Prostate gland (tissue), 2 donors: ENCODE measurements around the gene CSNK2A1.

Source experiments
- CTCF ChIP-seq, 4 experiments: fragments of 200-600 bp in 2 of 4; fragments of 450-650 bp in 2 of 4; sonication (generic) in 2 of 4; IDR thresholded peaks; 1 replicate in 3 of 4; 2 replicates in 1 of 4; pipeline ENCODE4 v1.5.1; 2016 to 2019; ENCODE audit warnings: antibody characterized with exemption in 4 of 4, mild to moderate bottlenecking in 2 of 4, moderate library complexity in 2 of 4
- POLR2A ChIP-seq: fragments of 450-650 bp; IDR thresholded peaks from one replicate; pipeline ENCODE4 v1.6.1; 2016; ENCODE audit warnings: antibody characterized with exemption, mild to moderate bottlenecking
- POLR2AphosphoS5 ChIP-seq: sonication (generic); formaldehyde crosslinking; IDR thresholded peaks from one replicate; pipeline ENCODE4 v1.6.1; 2017; ENCODE audit warnings: antibody characterized with exemption

DNA sequence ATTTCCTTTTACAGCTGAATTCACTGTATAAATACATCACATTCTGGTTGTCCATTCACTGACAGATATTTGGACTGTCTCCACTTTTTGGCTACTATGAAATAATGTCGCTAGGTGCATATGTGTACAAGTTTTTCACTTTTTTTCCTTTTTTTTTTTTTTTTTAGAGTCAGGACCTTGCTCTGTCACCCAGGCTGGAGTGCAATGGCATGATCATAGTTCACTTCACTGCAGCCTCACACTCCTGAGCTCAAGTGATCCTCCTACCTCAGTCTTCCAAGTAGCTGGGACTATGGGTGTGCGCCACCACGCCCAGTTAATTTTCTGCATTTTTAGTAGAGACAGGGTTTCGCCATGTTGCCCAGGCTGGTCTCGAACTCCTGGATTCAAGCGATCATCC, 13.3 kb downstream of the CSNK2A1 start:
- TF ChIP-seq CTCF (IDR thresholded peaks at IDR 0.05), result no peak
- no peak for TF ChIP-seq POLR2A
- no peak for TF ChIP-seq POLR2AphosphoS5
